Stimulated activated naive B cell treated with anti-CD40 and anti-IgM and Interleukin-4, amounts not matched to agents 10 μg/mL and 1 μg/mL and 100 μg/mL, for 72 hours (primary cell): ENCODE measurements around the gene CALML4.
"Not testable (repeated sequence)": the region's sequence is repeated elsewhere in the genome, so short reads cannot be mapped to it uniquely, and the experiment has no call there.

Experiments
- ATAC-seq, 2 donors: fragments of 150-1000 bp; cut with Tn5 transposase; replicated peaks; 2 replicates each; pipeline ENCODE4 v1.10.0; 2021; ENCODE audit warnings: moderate library complexity in 1 of 2
- DNase-seq: peaks from one replicate; pipeline ENCODE4 v3.0.0; 2021
- H3K27ac Mint-ChIP-seq: one replicate; pipeline ENCODE4 v1.8.0; 2022; ENCODE audit warnings: mild to moderate bottlenecking, mixed read lengths
- H3K27me3 Mint-ChIP-seq, 2 donors: one replicate each; pipeline ENCODE4 v1.8.0; 2022; ENCODE audit warnings: mixed read lengths in 2 of 2
- H3K36me3 Mint-ChIP-seq, 2 donors: one replicate each; pipeline ENCODE4 v1.8.0; 2022; ENCODE audit warnings: mixed read lengths in 2 of 2, mild to moderate bottlenecking in 1 of 2
- H3K4me1 Mint-ChIP-seq, 2 donors: one replicate each; pipeline ENCODE4 v1.8.0; 2022; ENCODE audit warnings: mixed read lengths in 2 of 2, mild to moderate bottlenecking in 1 of 2
- H3K4me3 Mint-ChIP-seq, 2 donors: one replicate each; pipeline ENCODE4 v1.8.0; 2022; ENCODE audit warnings: mild to moderate bottlenecking in 2 of 2, mixed read lengths in 2 of 2, moderate library complexity in 1 of 2
- H3K9me3 Mint-ChIP-seq, 2 donors: one replicate each; pipeline ENCODE4 v1.8.0; 2022; ENCODE audit warnings: mixed read lengths in 2 of 2, mild to moderate bottlenecking in 1 of 2

The CALML4 gene

GRCh38 chr15:68184616-68185480 is 20.3 kb downstream of the CALML4 start:
- H3K4me1 Mint-ChIP-seq: peaks cover 0 to 5% of the 10 kb centered on the region in 2 donors
- no peak overlapping the region for H3K27ac Mint-ChIP-seq
- no peak overlapping the region for H3K4me3 Mint-ChIP-seq
- H3K27me3 Mint-ChIP-seq: no peaks in the 10 kb centered on the region
- no peaks in the 10 kb centered on the region for H3K9me3 Mint-ChIP-seq
- DNase-seq (no peak), ATAC-seq (no peak)
- peaks cover 39 to 68% of the 10 kb centered on the region in 2 donors for H3K36me3 Mint-ChIP-seq

GRCh38 chr15:68183616-68184315 is 21.4 kb downstream of the CALML4 start:
- DNase-seq: no peak
- Mint-ChIP-seq H3K27me3 (no peaks in the 10 kb centered on the region), H3K4me3 (no peak overlapping the region), H3K36me3 (peaks cover 38 to 59% of the 10 kb centered on the region in 2 donors), H3K9me3 (no peaks in the 10 kb centered on the region), H3K27ac (no peak overlapping the region), H3K4me1 (peaks cover 0 to 5% of the 10 kb centered on the region in 2 donors)
- ATAC-seq: no peak

- no peak for DNase-seq
- ATAC-seq: no peak
- Mint-ChIP-seq H3K4me1 (peaks cover 2 to 6% of the 10 kb centered on the region in 2 donors), H3K4me3 (no peak overlapping the region), H3K36me3 (peaks cover 24 to 41% of the 10 kb centered on the region in 2 donors), H3K27me3 (no peaks in the 10 kb centered on the region), H3K27ac (peak overlapping the region; percentile 22), H3K9me3 (no peaks in the 10 kb centered on the region)
Measured at GRCh38 chr15:68177742-68178141, 27.4 kb downstream of the CALML4 start.

GRCh38 chr15:68176601-68177000 is 28.5 kb downstream of the CALML4 start:
- H3K27ac Mint-ChIP-seq: no peak overlapping the region
- no peak overlapping the region for H3K4me3 Mint-ChIP-seq
- H3K4me1 Mint-ChIP-seq: peaks cover 2 to 6% of the 10 kb centered on the region in 2 donors
- ATAC-seq (no peak), DNase-seq (no peak)
- H3K36me3 Mint-ChIP-seq: peaks cover 22 to 40% of the 10 kb centered on the region in 2 donors
- no peaks in the 10 kb centered on the region for H3K9me3 Mint-ChIP-seq
- H3K27me3 Mint-ChIP-seq: no peaks in the 10 kb centered on the region

GRCh38 chr15:68175526-68175925 is 29.6 kb downstream of the CALML4 start:
- DNase-seq (no peak), ATAC-seq (no peak)
- peaks cover 15 to 35% of the 10 kb centered on the region in 2 donors for H3K36me3 Mint-ChIP-seq
- H3K27me3 Mint-ChIP-seq: no peaks in the 10 kb centered on the region
- no peak overlapping the region for H3K27ac Mint-ChIP-seq
- H3K4me3 Mint-ChIP-seq: no peak overlapping the region
- no peaks in the 10 kb centered on the region for H3K9me3 Mint-ChIP-seq
- peaks cover 2 to 6% of the 10 kb centered on the region in 2 donors for H3K4me1 Mint-ChIP-seq

GRCh38 chr15:68173119-68173518 is 32.0 kb downstream of the CALML4 start:
- no peak for DNase-seq
- Mint-ChIP-seq H3K27ac (no peak overlapping the region), H3K9me3 (no peaks in the 10 kb centered on the region), H3K4me1 (peaks cover 2 to 6% of the 10 kb centered on the region in 2 donors), H3K36me3 (peaks cover 14 to 28% of the 10 kb centered on the region in 2 donors), H3K4me3 (no peak overlapping the region), H3K27me3 (no peaks in the 10 kb centered on the region)
- no peak for ATAC-seq

- H3K4me1 Mint-ChIP-seq: not testable (repeated sequence)
Measured at GRCh38 chr15:68172037-68172436, 33.1 kb downstream of the CALML4 start.

GRCh38 chr15:68166847-68167246 is 38.3 kb downstream of the CALML4 start:
- ATAC-seq (no peak), DNase-seq (no peak)
- Mint-ChIP-seq H3K36me3 (peaks cover 16 to 30% of the 10 kb centered on the region in 2 donors), H3K27ac (no peak overlapping the region), H3K4me3 (no peak overlapping the region), H3K4me1 (peaks cover 0 to 3% of the 10 kb centered on the region in 2 donors), H3K27me3 (no peaks in the 10 kb centered on the region), H3K9me3 (peaks cover 0 to 2% of the 10 kb centered on the region in 2 donors)

More at GRCh38 chr15:68172037-68172436, 33.1 kb downstream of the CALML4 start:
- not testable (repeated sequence) for ATAC-seq, DNase-seq, H3K9me3 Mint-ChIP-seq, H3K27me3 Mint-ChIP-seq, H3K4me3 Mint-ChIP-seq, H3K27ac Mint-ChIP-seq
- peaks cover 11 to 18% of the 10 kb centered on the region in 2 donors for H3K36me3 Mint-ChIP-seq

- ATAC-seq (no peak), DNase-seq (no peak)
- Mint-ChIP-seq H3K4me3 (no peak overlapping the region), H3K27me3 (no peaks in the 10 kb centered on the region), H3K36me3 (peaks cover 29 to 37% of the 10 kb centered on the region in 2 donors), H3K4me1 (peaks cover 0 to 3% of the 10 kb centered on the region in 2 donors), H3K27ac (no peak overlapping the region), H3K9me3 (peaks cover 0 to 2% of the 10 kb centered on the region in 2 donors)
Measured at GRCh38 chr15:68163191-68163590, 41.9 kb downstream of the CALML4 start.

- no peaks in the 10 kb centered on the region for H3K27me3 Mint-ChIP-seq
Measured at GRCh38 chr15:68158046-68158628, 47.0 kb downstream of the CALML4 start.

GRCh38 chr15:68157074-68157473 is 48.1 kb downstream of the CALML4 start:
- Mint-ChIP-seq H3K27me3 (no peaks in the 10 kb centered on the region), H3K4me1 (no peaks in the 10 kb centered on the region), H3K27ac (no peak overlapping the region), H3K9me3 (peaks cover 0 to under 1% of the 10 kb centered on the region in 2 donors), H3K4me3 (no peak overlapping the region), H3K36me3 (peaks cover 24 to 31% of the 10 kb centered on the region in 2 donors)
- ATAC-seq: no peak
- no peak for DNase-seq

More at GRCh38 chr15:68158046-68158628, 47.0 kb downstream of the CALML4 start:
- Mint-ChIP-seq H3K4me1 (peaks cover 0 to 3% of the 10 kb centered on the region in 2 donors), H3K9me3 (peaks cover 0 to 2% of the 10 kb centered on the region in 2 donors), H3K27ac (no peak overlapping the region), H3K4me3 (no peak overlapping the region), H3K36me3 (peaks cover 24 to 32% of the 10 kb centered on the region in 2 donors)
- ATAC-seq: no peak
- no peak for DNase-seq

GRCh38 chr15:68154923-68155559 is 50.1 kb downstream of the CALML4 start:
- H3K9me3 Mint-ChIP-seq: no peaks in the 10 kb centered on the region
- H3K4me3 Mint-ChIP-seq: no peak overlapping the region
- H3K36me3 Mint-ChIP-seq: peaks cover 13 to 20% of the 10 kb centered on the region in 2 donors
- no peaks in the 10 kb centered on the region for H3K4me1 Mint-ChIP-seq
- DNase-seq (peak; percentile 10), ATAC-seq (no peak)
- no peaks in the 10 kb centered on the region for H3K27me3 Mint-ChIP-seq
- no peak overlapping the region for H3K27ac Mint-ChIP-seq

GRCh38 chr15:68152342-68152741 is 52.8 kb downstream of the CALML4 start:
- Mint-ChIP-seq H3K36me3 (peaks cover 15 to 34% of the 10 kb centered on the region in 2 donors), H3K4me3 (no peak overlapping the region), H3K27ac (no peak overlapping the region), H3K9me3 (no peaks in the 10 kb centered on the region), H3K4me1 (peaks cover 5 to 7% of the 10 kb centered on the region in 2 donors), H3K27me3 (no peaks in the 10 kb centered on the region)
- no peak for DNase-seq
- ATAC-seq: no peak

- H3K9me3 Mint-ChIP-seq: no peaks in the 10 kb centered on the region
- H3K36me3 Mint-ChIP-seq: peaks cover 15 to 39% of the 10 kb centered on the region in 2 donors
- DNase-seq (no peak), ATAC-seq (no peak)
- H3K27me3 Mint-ChIP-seq: no peaks in the 10 kb centered on the region
- no peak overlapping the region for H3K27ac Mint-ChIP-seq
- H3K4me3 Mint-ChIP-seq: no peak overlapping the region
- H3K4me1 Mint-ChIP-seq: peaks cover 5 to 7% of the 10 kb centered on the region in 2 donors
Measured at GRCh38 chr15:68151277-68151676, 53.9 kb downstream of the CALML4 start.
